Fibroblast of skin of right biceps (primary cell): ENCODE data around the gene ETV6.

Experiments used
- DNase-seq: peaks from one replicate; pipeline ENCODE4 v3.0.0-alpha.2; 2013

Gene ETV6

GRCh38 chr12:11722071-11722470 lies 72.6 kb downstream of the ETV6 start:
- DNase-seq: no peak

- DNase-seq: no peak
Observed at GRCh38 chr12:11722578-11723138, 73.2 kb downstream of the ETV6 start.

GRCh38 chr12:11723993-11724392 lies 74.5 kb downstream of the ETV6 start:
- DNase-seq: peak; percentile 29

- peak; percentile 63 for DNase-seq
Observed at GRCh38 chr12:11724888-11725311, 75.4 kb downstream of the ETV6 start.

GRCh38 chr12:11725686-11726085 lies 76.2 kb downstream of the ETV6 start:
- DNase-seq: peak; percentile 19

GRCh38 chr12:11726659-11727058 lies 77.2 kb downstream of the ETV6 start:
- DNase-seq: no peak

- no peak for DNase-seq
Observed at GRCh38 chr12:11727133-11727664, 77.7 kb downstream of the ETV6 start.

GRCh38 chr12:11728154-11728755 lies 78.8 kb downstream of the ETV6 start:
- DNase-seq: peak; percentile 61

GRCh38 chr12:11729008-11729407 lies 79.5 kb downstream of the ETV6 start:
- no peak for DNase-seq

GRCh38 chr12:11729439-11730150 lies 80.1 kb downstream of the ETV6 start:
- no peak for DNase-seq

- DNase-seq: no peak
Observed at GRCh38 chr12:11730299-11731041, 81.0 kb downstream of the ETV6 start.

GRCh38 chr12:11731042-11731357 lies 81.5 kb downstream of the ETV6 start:
- DNase-seq: no peak

GRCh38 chr12:11731455-11731854 lies 82.0 kb downstream of the ETV6 start:
- DNase-seq: peak; percentile 70

- no peak for DNase-seq
Observed at GRCh38 chr12:11732023-11732422, 82.5 kb downstream of the ETV6 start.

GRCh38 chr12:11732715-11733114 lies 83.2 kb downstream of the ETV6 start:
- no peak for DNase-seq

- DNase-seq: no peak
Observed at GRCh38 chr12:11734580-11735180, 85.2 kb downstream of the ETV6 start.

- DNase-seq: no peak
Observed at GRCh38 chr12:11738450-11738849, 89.0 kb downstream of the ETV6 start.

GRCh38 chr12:11739980-11740577 lies 90.6 kb downstream of the ETV6 start:
- DNase-seq: no peak

- peak; percentile 28 for DNase-seq
Observed at GRCh38 chr12:11741434-11742092, 92.1 kb downstream of the ETV6 start.

- DNase-seq: peak; percentile 26
Observed at GRCh38 chr12:11743423-11744409, 94.2 kb downstream of the ETV6 start.

- no peak for DNase-seq
Observed at GRCh38 chr12:11744410-11744801, 94.9 kb downstream of the ETV6 start.
